HepG2 (cell line): ENCODE measurements around the gene NPB. TPM values are rescaled to one million over a fixed set of nuclear protein-coding genes. Genes with fewer than 3 reads are reported as not detected.

Source experiments
- ARID2 ChIP-seq: sonication (generic); formaldehyde crosslinking; IDR thresholded peaks from 2 replicates; pipeline ENCODE4 v1.8.1; 2022; ENCODE audit warnings: mild to moderate bottlenecking, missing genetic modification reagents, borderline replicate concordance
- ARID5B ChIP-seq: IDR thresholded peaks from 2 replicates; pipeline ENCODE4 v1.4.0; 2020; ENCODE audit warnings: mild to moderate bottlenecking, missing genetic modification reagents
- FOXO1 ChIP-seq: sonication (generic); formaldehyde crosslinking; IDR thresholded peaks from 2 replicates; pipeline ENCODE4 v1.4.0; 2020; ENCODE audit warnings: missing genetic modification reagents
- GZF1 ChIP-seq: sonication (generic); formaldehyde crosslinking; IDR thresholded peaks from 2 replicates; pipeline ENCODE4 v1.5.1; 2020; ENCODE audit warnings: mild to moderate bottlenecking, missing genetic modification reagents
- HINFP ChIP-seq: sonication (generic); formaldehyde crosslinking; IDR thresholded peaks from 2 replicates; pipeline ENCODE4 v1.4.0; 2020; ENCODE audit warnings: low read depth, mild to moderate bottlenecking, missing genetic modification reagents
- IKZF4 ChIP-seq: sonication (generic); formaldehyde crosslinking; IDR thresholded peaks from 2 replicates; pipeline ENCODE4 v1.5.1; 2020; ENCODE audit warnings: borderline replicate concordance, mild to moderate bottlenecking, low read depth, missing genetic modification reagents; ENCODE audit errors: not compliant biosample characterization
- KDM2A ChIP-seq: sonication (generic); formaldehyde crosslinking; IDR thresholded peaks from 2 replicates; pipeline ENCODE4 v1.4.0; 2020; ENCODE audit warnings: low read depth, missing genetic modification reagents, borderline replicate concordance
- PTBP1 ChIP-seq: fragments of 200-400 bp; formaldehyde crosslinking; IDR thresholded peaks from 2 replicates; pipeline ENCODE4 v1.6.1; 2018; ENCODE audit warnings: low read length, low read depth; ENCODE audit not compliant: poor library complexity, severe bottlenecking
- TOPORS ChIP-seq: sonication (generic); formaldehyde crosslinking; IDR thresholded peaks from 2 replicates; pipeline ENCODE4 v1.8.0; 2023; ENCODE audit warnings: mild to moderate bottlenecking, missing genetic modification reagents
- ZBTB10 ChIP-seq: sonication (generic); formaldehyde crosslinking; IDR thresholded peaks from 2 replicates; pipeline ENCODE4 v1.4.0; 2020; ENCODE audit warnings: missing genetic modification reagents, borderline replicate concordance
- ZBTB49 ChIP-seq: sonication (generic); formaldehyde crosslinking; IDR thresholded peaks from 2 replicates; pipeline ENCODE4 v1.4.0; 2020; ENCODE audit warnings: missing genetic modification reagents, borderline replicate concordance
- ZFP62 ChIP-seq: sonication (generic); formaldehyde crosslinking; IDR thresholded peaks from 2 replicates; pipeline ENCODE4 v1.4.0; 2020; ENCODE audit warnings: missing genetic modification reagents
- ZNF543 ChIP-seq: sonication (generic); formaldehyde crosslinking; IDR thresholded peaks from 2 replicates; pipeline ENCODE4 v1.4.0; 2020; ENCODE audit warnings: mild to moderate bottlenecking, missing genetic modification reagents
- ZNF747 ChIP-seq: sonication (generic); formaldehyde crosslinking; IDR thresholded peaks from 2 replicates; pipeline ENCODE4 v1.8.1; 2023; ENCODE audit warnings: missing genetic modification reagents, mild to moderate bottlenecking, borderline replicate concordance
- ZSCAN20 ChIP-seq: sonication (generic); formaldehyde crosslinking; IDR thresholded peaks from 2 replicates; pipeline ENCODE4 v1.4.0; 2020; ENCODE audit warnings: missing genetic modification reagents, mild to moderate bottlenecking, borderline replicate concordance
- ZSCAN21 ChIP-seq: sonication (generic); formaldehyde crosslinking; IDR thresholded peaks from 2 replicates; pipeline ENCODE4 v1.8.0; 2022; ENCODE audit warnings: mild to moderate bottlenecking, missing genetic modification reagents, moderate library complexity, borderline replicate concordance
- polyA plus RNA-seq, 8 experiments: library from polyadenylated mRNA; depleted of rRNA in 3 of 8; stranded (reverse) in 7 of 8; unstranded in 1 of 8; fragments of >200 nt; fragmentation: Illumina TruSeq in 4 of 8; extraction: Trizol in 4 of 8; gene quantifications; 2 replicates each; pipeline versions ENCODE4 v1.2.1 to v1.2.3, GENCODE V29; 2011 to 2016; ENCODE audit warnings: low read depth in 4 of 8, missing spikeins in 1 of 8, mixed read lengths in 1 of 8; ENCODE audit not compliant: insufficient read depth in 1 of 8
- total RNA-seq, 5 experiments: library from RNA; depleted of rRNA; stranded (reverse); fragments of >200 nt; fragmentation: Illumina TruSeq; extraction: Trizol; gene quantifications; 2 replicates each; pipeline ENCODE4 v1.2.3, GENCODE V29; 2016; ENCODE audit warnings: low read depth in 1 of 5

Gene NPB
- total and polyA plus RNA-seq, 2 of the 13 experiments (the other 11 are each of a cell fraction or from before 2014, with no cell fraction given) = 0.11 to 0.93 TPM

GRCh38 chr17:81859906-81860755, 41.9 kb upstream of the NPB start, which contains the start of gene P4HB (continued):
- TF ChIP-seq ZBTB49 (CRISPR knock-in tag) (no peak), IKZF4 (peak; percentile 86), ZSCAN20 (CRISPR knock-in tag) (peak; percentile 79; the same call in 1 of the 2 replicates), KDM2A (CRISPR knock-in tag) (peak; percentile 64; the same call in 1 of the 2 replicates), ZNF543 (CRISPR knock-in tag) (0 out of 2 replicates have a peak, but pooled peaks have one; percentile 72), FOXO1 (CRISPR knock-in tag) (peak; percentile 58), ZNF747 (CRISPR knock-in tag) (no peak), TOPORS (CRISPR knock-in tag) (peak; percentile 30; the same call in 1 of the 2 replicates), GZF1 (0 out of 2 replicates have a peak, but pooled peaks have one; percentile 40), ARID5B (CRISPR knock-in tag) (peak; percentile 6; the same call in 1 of the 2 replicates), ZBTB10 (peak; percentile 13; the same call in 1 of the 2 replicates), PTBP1 (no peak), HINFP (CRISPR knock-in tag) (0 out of 2 replicates have a peak, but pooled peaks have one; percentile 7), ZSCAN21 (CRISPR knock-in tag) (peak; percentile 93; the same call in 1 of the 2 replicates), ZFP62 (CRISPR knock-in tag) (peak; percentile 76; the same call in 1 of the 2 replicates), ARID2 (CRISPR knock-in tag) (peak; percentile 88)
